Renal cortex interstitium (tissue), 15 donors: ENCODE results near the gene MLLT3. TPM values are rescaled to one million over a fixed set of nuclear protein-coding genes. Genes with fewer than 3 reads are reported as not detected.
"Not testable (repeated sequence)": the region's sequence is repeated elsewhere in the genome, so short reads cannot be mapped to it uniquely, and the experiment has no call there.

Experiments
- DNase-seq, 11 donors: peaks; one replicate each; pipeline ENCODE4 v3.0.0-alpha.2; 2013; ENCODE audit warnings: low read depth in 9 of 11, low spot score in 4 of 11; ENCODE audit errors: extremely low read depth in 1 of 11
- long read RNA-seq, 16 experiments: transcript quantifications; one replicate each; lab custom pipeline, GENCODE V29; 2026
- polyA plus RNA-seq, 3 donors: library from polyadenylated mRNA; unstranded; fragments of 120-200 nt; gene quantifications; one replicate each; pipeline ENCODE4 v1.2.1, GENCODE V29; 2013; ENCODE audit not compliant: insufficient read length in 3 of 3

Gene MLLT3
- polyA plus RNA-seq: 10 to 100 TPM; 27.5 to 34.1 (median 32.6) TPM
- long read RNA-seq, donor 1: 0 reads
- long read RNA-seq, donor 2, full-length matches to known transcripts: 1 of 1 reads
- long read RNA-seq, donor 2, partial matches to known transcripts: 0 of 1 reads
- long read RNA-seq, donor 2, other reads (novel, unspliced or antisense): 0 of 1 reads
- long read RNA-seq, donor 3, full-length matches to known transcripts: 1 of 12 reads
- long read RNA-seq, donor 3, partial matches to known transcripts: 11 of 12 reads
- long read RNA-seq, donor 3, other reads (novel, unspliced or antisense): 0 of 12 reads
- long read RNA-seq, donor 4, partial matches to known transcripts: 0 of 1 reads
- long read RNA-seq, donor 4, other reads (novel, unspliced or antisense): 0 of 1 reads
- long read RNA-seq, donor 5: 0 reads
- long read RNA-seq, donor 6, full-length matches to known transcripts: 1 of 6 reads
- long read RNA-seq, donor 6, partial matches to known transcripts: 5 of 6 reads
- long read RNA-seq, donor 6, other reads (novel, unspliced or antisense): 0 of 6 reads
- long read RNA-seq, donor 7, full-length matches to known transcripts: 1 of 8 reads
- long read RNA-seq, donor 7, partial matches to known transcripts: 7 of 8 reads
- long read RNA-seq, donor 7, other reads (novel, unspliced or antisense): 0 of 8 reads
- long read RNA-seq, donor 8, full-length matches to known transcripts: 2 of 7 reads
- long read RNA-seq, donor 8, partial matches to known transcripts: 5 of 7 reads
- long read RNA-seq, donor 8, other reads (novel, unspliced or antisense): 0 of 7 reads
- long read RNA-seq, donor 9, full-length matches to known transcripts: 5 of 5 reads
- long read RNA-seq, donor 9, partial matches to known transcripts: 0 of 5 reads
- long read RNA-seq, donor 9, other reads (novel, unspliced or antisense): 0 of 5 reads
- long read RNA-seq, donor 10: 0 reads
- long read RNA-seq, donor 11, full-length matches to known transcripts: 5 of 11 reads
- long read RNA-seq, donor 11, partial matches to known transcripts: 6 of 11 reads
- long read RNA-seq, donor 11, other reads (novel, unspliced or antisense): 0 of 11 reads
- long read RNA-seq, donor 12: 0 reads
- long read RNA-seq, donor 13: 0 reads
- long read RNA-seq, donor 14, partial matches to known transcripts: 0 of 1 reads
- long read RNA-seq, donor 14, other reads (novel, unspliced or antisense): 0 of 1 reads
- long read RNA-seq, donor 15, full-length matches to known transcripts: 1 of 1 reads
- long read RNA-seq, donor 15, partial matches to known transcripts: 0 of 1 reads
- long read RNA-seq, donor 15, other reads (novel, unspliced or antisense): 0 of 1 reads
- long read RNA-seq, donor 16, full-length matches to known transcripts: 2 of 15 reads
- long read RNA-seq, donor 16, partial matches to known transcripts: 13 of 15 reads
- long read RNA-seq, donor 16, other reads (novel, unspliced or antisense): 0 of 15 reads

GRCh38 chr9:20622330-20623020 lies at the start of gene MLLT3:
Gene MLLT3 (minus strand): TSS chr9:20622499.
- peak; percentile 84 to 93 (median 90) for DNase-seq

DNA sequence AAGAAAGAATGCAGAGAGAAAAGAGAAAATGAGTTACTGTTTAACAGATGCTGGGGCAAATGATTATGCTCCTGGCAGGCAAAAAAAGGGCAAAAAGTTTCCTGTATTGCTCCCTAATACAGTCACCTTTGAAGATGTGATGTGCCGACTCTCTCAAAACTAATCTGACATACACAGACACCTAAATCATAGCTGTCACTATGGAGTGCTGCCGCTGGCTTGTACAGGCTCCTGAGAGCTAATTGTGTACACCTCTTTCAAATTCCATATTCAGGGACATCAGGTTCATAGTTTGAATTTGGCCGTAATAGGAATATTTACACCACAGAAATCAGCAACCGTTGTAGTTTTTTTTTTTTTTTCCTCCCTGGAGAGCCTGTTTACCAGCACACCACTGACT lies 49.3 kb upstream of the MLLT3 start:
- no peak for DNase-seq

DNA sequence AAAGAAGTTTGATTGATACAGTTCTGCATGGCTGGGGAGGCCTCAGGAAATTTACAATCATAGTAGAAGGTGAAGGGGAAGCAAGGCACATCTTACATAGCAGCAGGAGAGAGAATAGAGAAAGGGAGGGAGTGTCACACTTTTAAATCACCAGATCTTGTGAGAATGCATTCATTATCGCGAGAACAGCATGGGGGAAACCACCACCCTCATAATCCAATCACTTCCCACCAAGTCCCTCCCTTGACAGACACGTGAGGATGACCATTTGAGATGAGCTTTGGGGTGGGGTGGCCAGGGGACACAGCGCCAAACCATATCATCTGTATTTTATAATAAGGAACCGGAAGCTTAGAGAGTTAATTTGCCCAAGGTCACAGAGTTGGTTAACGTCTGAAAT lies 48.1 kb upstream of the MLLT3 start:
- DNase-seq: no peak

- DNase-seq: no peak
These were observed 42.2 kb upstream of the MLLT3 start for GRCh38 chr9:20664501-20664900.

DNA sequence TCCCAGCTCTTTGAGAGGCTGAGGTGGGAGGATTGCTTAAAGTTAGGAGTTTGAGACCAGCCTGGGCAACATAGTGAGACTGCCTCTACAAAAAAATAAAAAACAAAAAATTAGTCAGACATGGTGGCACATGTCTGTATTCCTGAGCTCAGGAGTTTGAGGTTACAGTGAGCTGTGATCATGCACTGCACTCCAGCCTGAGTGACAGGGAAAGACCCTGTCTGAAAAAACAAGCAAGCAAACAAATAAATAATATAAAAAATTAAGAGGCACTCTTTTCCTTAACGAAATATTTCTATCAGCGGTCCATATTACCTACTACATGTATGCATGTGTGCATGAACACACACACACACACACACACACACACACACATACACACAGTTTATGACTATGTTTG lies 40.8 kb upstream of the MLLT3 start:
- no peak for DNase-seq

DNA sequence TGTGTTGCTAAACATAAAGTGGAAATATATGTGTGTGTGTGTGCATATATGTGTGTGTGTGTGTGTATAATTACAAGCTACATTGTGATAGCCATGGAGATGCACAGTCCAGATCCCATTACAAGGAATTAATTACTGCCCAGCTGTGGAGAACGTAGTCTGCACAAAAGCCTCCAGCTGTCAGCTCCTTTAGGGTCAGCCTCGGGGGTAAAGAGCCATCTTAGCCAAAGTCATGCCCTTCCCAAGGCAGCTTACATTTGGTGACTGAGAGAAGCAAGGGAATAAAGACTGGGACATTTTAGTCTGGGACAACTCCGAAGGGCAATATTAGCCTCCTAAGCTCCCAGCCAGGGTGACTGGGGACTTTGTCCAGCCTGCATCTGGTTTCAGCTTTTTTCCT lies 39.9 kb upstream of the MLLT3 start:
- DNase-seq: no peak

DNA sequence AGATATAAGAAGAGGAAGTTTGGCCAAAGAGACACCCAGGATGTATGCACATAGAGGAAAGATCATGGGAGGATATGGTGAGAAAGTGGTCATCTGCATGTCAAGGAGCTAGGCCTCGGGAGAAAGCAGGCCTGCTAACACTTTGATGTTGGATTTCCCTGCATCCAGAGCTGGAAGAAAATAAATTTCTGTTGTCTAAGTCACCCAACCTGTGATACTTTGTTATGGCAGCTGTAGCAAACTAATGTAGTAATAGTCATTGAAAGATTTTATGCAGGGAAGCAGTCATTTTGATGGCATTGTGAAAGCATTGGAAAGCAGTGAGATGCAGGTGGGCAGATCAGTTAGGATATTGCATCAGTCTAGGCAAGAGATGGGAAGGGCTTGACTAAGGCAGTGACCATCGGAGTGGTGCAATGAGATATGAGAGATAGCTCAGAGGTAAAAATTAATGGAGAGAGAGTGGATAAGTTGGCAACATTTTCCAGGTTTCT lies 37.2 kb upstream of the MLLT3 start:
- DNase-seq: no peak

DNA sequence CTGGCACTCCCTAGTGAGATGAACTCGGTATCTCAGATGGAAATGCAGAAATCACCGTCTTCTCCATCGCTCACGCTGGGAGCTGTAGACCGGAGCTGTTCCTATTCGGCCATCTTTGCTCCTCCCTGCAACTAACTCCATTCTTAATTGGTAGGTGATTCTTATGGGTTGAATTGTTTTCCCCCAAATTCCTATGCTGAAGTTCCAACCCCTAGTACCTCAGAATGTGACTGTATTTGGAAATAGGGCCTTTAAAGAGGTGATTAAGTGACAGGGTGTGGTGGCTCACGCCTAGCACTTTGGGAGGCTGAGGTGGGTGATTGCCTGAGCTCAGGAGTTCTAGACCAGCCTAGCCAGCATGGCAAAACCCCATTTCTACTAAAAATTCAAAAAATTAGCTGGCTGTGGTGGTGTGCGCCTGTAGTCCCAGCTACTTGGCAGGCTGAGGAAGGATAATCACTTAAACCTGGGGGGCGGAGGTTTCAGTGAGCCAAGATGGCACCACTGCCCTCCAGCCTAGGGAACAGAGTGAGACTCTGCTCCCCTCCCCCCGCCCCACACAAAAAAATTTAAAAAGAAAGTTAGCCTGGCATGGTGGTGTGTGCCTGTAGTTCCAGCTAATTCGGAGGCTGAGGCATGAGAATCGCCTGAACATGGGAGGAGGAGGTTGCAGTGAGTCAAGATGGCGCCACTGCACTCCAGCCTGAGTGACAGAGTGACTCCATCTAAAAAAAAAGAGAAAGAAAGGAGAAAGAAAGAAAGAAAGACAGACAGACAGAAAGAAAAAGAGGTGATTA lies 36.6 kb upstream of the MLLT3 start:
- no peak for DNase-seq

DNA sequence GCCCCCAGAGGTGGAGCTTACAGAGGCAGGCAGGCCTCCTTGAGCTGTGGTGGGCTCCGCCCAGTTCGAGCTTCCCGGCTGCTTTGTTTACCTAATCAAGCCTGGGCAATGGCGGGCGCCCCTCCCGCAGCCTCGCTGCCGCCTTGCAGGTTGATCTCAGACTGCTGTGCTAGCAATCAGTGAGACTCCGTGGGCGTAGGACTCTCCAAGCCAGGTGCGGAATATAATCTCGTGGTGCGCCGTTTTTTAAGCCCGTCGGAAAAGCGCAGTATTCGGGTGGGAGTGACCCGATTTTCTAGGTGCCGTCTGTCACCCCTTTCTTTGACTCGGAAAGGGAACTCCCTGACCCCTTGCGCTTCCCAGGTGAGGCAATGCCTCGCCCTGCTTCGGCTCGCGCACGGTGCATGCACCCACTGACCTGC lies 36.0 kb upstream of the MLLT3 start:
- not testable (repeated sequence) for DNase-seq

- DNase-seq: no peak
These were observed 29.6 kb upstream of the MLLT3 start for GRCh38 chr9:20651939-20652338.

DNA sequence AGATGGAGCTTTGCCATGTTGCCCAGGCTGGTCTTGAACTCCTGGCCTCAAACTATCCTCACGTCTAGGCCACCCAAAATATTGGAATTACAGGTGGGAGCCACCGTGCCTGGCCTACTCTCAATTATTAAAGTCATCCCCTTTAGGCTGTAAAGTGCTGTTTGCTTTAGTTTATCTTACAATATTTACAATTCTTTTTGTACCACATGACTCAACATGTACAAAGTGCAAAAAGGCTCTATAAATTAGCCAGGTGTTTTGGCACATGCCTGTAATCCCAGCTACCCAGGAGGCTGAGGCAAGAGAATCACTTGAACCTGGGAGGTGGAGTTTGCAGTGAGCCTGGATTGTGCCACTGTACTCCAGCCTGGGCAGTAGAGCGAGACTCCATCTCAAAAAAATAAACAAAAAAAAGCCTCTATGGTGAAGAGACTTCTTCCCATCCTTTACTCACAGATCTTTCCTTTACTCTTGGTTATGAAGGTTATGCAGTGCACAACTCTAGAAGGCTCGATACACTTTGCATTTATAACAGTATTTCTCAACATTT lies 28.5 kb upstream of the MLLT3 start:
- DNase-seq: no peak

GRCh38 chr9:20650313-20650712 lies 28.0 kb upstream of the MLLT3 start:
- DNase-seq: no peak

GRCh38 chr9:20649381-20649780 lies 27.1 kb upstream of the MLLT3 start:
- DNase-seq: no peak

DNA sequence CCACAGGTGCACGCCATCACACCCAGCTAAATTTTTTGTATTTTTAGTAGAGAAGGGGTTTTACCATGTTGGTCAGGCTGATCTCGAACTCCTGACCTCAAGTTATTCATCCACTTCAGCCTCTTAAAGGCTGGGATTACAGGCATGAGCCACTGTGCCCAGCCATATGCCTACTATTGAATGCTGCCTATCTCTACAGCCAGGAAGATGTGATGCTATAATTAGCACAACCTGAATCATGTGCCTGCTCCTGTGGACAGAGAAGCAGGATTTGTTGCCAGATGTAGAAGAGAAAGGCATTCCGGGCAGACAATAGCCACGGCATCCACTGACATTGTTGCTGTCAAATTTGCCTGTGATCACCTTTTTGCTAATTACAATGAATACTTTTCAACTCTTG lies 24.4 kb upstream of the MLLT3 start:
- DNase-seq: no peak

DNA sequence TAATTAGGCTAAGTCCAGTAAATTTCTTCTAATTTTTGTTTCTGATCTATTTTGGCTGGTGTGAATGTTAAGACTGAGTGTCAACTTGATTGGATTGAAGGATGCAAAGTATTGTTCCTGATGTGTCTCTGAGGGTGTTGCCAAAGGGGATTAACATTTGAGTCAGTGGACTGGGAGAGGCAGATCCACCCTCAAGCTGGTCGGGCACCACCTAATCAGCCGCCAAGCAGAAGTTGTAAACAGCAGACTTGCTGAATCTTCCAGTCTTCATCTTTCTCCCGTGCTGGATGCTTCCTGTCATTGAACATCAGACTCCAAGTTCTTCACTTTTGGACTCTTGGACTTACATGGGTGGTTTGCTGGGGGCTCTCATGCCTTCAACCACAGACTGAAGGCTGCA lies 21.4 kb upstream of the MLLT3 start:
- DNase-seq: no peak

DNA sequence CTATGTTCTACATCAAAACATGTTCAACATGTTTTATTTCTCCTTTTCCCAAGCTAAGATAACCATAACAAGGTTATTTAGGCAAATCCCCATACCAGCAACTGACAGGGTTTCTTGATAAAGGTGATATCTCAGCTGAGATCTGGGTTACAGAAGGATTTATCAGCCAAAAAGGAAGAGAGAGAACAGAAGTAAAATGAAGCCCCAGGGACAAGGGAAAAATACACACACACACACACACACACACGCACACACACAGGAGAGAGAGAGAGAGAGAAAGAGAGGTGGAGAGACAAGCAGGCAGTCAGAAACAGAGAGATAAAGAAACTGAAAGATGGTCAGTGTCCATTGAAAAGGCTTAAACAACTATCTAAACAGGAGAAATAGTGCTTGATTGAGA lies 19.7 kb upstream of the MLLT3 start:
- DNase-seq: no peak
